GM12878 (cell line): ENCODE data around the gene ITPKB. TPM values are rescaled to one million over a fixed set of nuclear protein-coding genes. Genes with fewer than 3 reads are reported as not detected.

Source experiments
- ATAC-seq: fragments of 200-7000 bp; cut with Tn5 transposase; 3 replicates; pipeline ENCODE4 v1.9.1; 2020; ENCODE audit warnings: mild to moderate bottlenecking, moderate library complexity
- BruUV-seq: library from RNA; stranded (reverse); fragments of 400-500 nt; replicated peaks from 2 replicates; lab custom pipeline; 2021; lab: Mats Ljungman, UMichigan
- CTCF ChIA-PET: fragments of 300-600 bp; sonication (Branson Sonifier 250); formaldehyde crosslinking; extraction: SDS; loops from one replicate; lab custom pipeline; 2021; ENCODE audit warnings: inconsistent platforms; lab: Yijun Ruan, JAX
- POLR2A ChIA-PET: fragments of 350-600 bp; formaldehyde crosslinking; extraction: SDS; loops from one replicate; lab custom pipeline; 2021; ENCODE audit warnings: inconsistent platforms; lab: Charles Lee
- RAD21 ChIA-PET: fragments of 300-600 bp; sonication (Branson Sonifier 250); formaldehyde crosslinking; loops from one replicate; lab custom pipeline; 2023; ENCODE audit warnings: antibody characterized with exemption; ENCODE audit not compliant: unreplicated experiment; lab: Charles Lee
- SMC1A ChIA-PET: fragments of 300-600 bp; sonication (Branson Sonifier 250); formaldehyde crosslinking; loops from one replicate; lab custom pipeline; 2023; ENCODE audit not compliant: unreplicated experiment, uncharacterized antibody; lab: Charles Lee
- DNase-seq: peaks from one replicate; pipeline ENCODE4 v3.0.0-alpha.2; 2011; ENCODE audit warnings: low read depth, low spot score
- FAIRE-seq: peaks from 3 replicates; lab custom pipeline; 2011; peaks lifted over from hg19 to GRCh38; lab: Jason Lieb, UNC
- H2AFZ ChIP-seq: 2 replicates; pipeline ENCODE4 v1.6.0; 2011; ENCODE audit warnings: low read depth, low read length, control low read depth; ENCODE audit not compliant: control insufficient read depth
- H3K27ac ChIP-seq: 2 replicates; pipeline ENCODE4 v1.5.1; 2011; ENCODE audit warnings: control low read depth; ENCODE audit not compliant: control insufficient read depth, insufficient read depth
- H3K27me3 ChIP-seq, 2 experiments: replicated peaks in 1 of 2; 2 replicates each; pipeline versions ENCODE4 v1.6.0 to v1.6.1; 2011; ENCODE audit warnings: low read length in 1 of 2; ENCODE audit not compliant: control insufficient read depth in 2 of 2, insufficient read depth in 2 of 2
- H3K36me3 ChIP-seq, 2 experiments: 2 replicates each; pipeline ENCODE4 v1.5.1; 2011; ENCODE audit warnings: low read length in 1 of 2; ENCODE audit not compliant: control insufficient read depth in 2 of 2, insufficient read depth in 2 of 2
- H3K4me1 ChIP-seq: 2 replicates; pipeline ENCODE4 v1.6.1; 2011; ENCODE audit warnings: mild to moderate bottlenecking, low read length, moderate library complexity, mixed read lengths; ENCODE audit not compliant: control insufficient read depth, insufficient read depth
- H3K4me2 ChIP-seq: 2 replicates; pipeline ENCODE4 v1.6.0; 2011; ENCODE audit warnings: control low read depth; ENCODE audit not compliant: control insufficient read depth, insufficient read depth
- H3K4me3 ChIP-seq: fragments of 200-600 bp; sonication (generic); 2 replicates; pipeline ENCODE4 v1.5.1; 2016
- H3K79me2 ChIP-seq: 2 replicates; pipeline ENCODE4 v1.6.0; 2011; ENCODE audit warnings: low read length; ENCODE audit not compliant: control insufficient read depth, insufficient read depth
- H3K9ac ChIP-seq: 2 replicates; pipeline ENCODE4 v1.8.0; 2011; ENCODE audit warnings: low read length, control low read depth, mixed read lengths; ENCODE audit not compliant: control insufficient read depth, insufficient read depth
- H3K9me3 ChIP-seq: replicated peaks from 3 replicates; pipeline ENCODE4 v1.5.1; 2011; ENCODE audit warnings: mild to moderate bottlenecking, low read length; ENCODE audit not compliant: control insufficient read depth, insufficient read depth
- H4K20me1 ChIP-seq: 2 replicates; pipeline ENCODE4 v1.6.0; 2011; ENCODE audit not compliant: control insufficient read depth, insufficient read depth
- IRF4 ChIP-seq: IDR thresholded peaks from 2 replicates; pipeline ENCODE4 v1.6.1; 2011; ENCODE audit warnings: low read depth, low read length
- JUNB ChIP-seq: IDR thresholded peaks from 2 replicates; pipeline ENCODE4 v1.6.1; 2016; ENCODE audit warnings: antibody characterized with exemption, mild to moderate bottlenecking
- NFYA ChIP-seq: IDR thresholded peaks from 2 replicates; pipeline ENCODE4 v1.6.1; 2011; ENCODE audit warnings: low read depth, mild to moderate bottlenecking, low read length, improper control_type of control experiment, borderline replicate concordance
- WGBS: methylation state at CpG from one replicate; pipeline ENCODE4 v1.1.6; 2016; ENCODE audit warnings: low lambda C conversion rate; ENCODE audit not compliant: insufficient replicate concordance, insufficient coverage; ENCODE audit errors: missing lambda C conversion rate; 5-methylcytosine and 5-hydroxymethylcytosine counted together
- in situ Hi-C: fragments of 300-500 bp; cut with MboI; formaldehyde crosslinking; loops from 9 replicates; pipeline ENCODE4 v1.14.3; 2018; ENCODE audit warnings: mixed read lengths
- intact Hi-C: fragments of 100-400 bp; cut with micrococcal nuclease; formaldehyde crosslinking; loops from one replicate; pipeline ENCODE4 v1.14.2; 2022; ENCODE audit not compliant: unreplicated experiment
- polyA plus RNA-seq, 11 experiments: library from polyadenylated mRNA; depleted of rRNA in 4 of 11; unstranded in 6 of 11; stranded (reverse) in 5 of 11; fragments of >200 nt; fragmentation: Nextera tagmentation in 4 of 11; fragmentation: Illumina TruSeq in 1 of 11; extraction: Ambion mirVana in 4 of 11; extraction: Trizol in 1 of 11; gene quantifications; 1 replicate in 1 of 11; 2 replicates in 10 of 11; pipeline versions ENCODE4 v1.2.1 to v1.2.3, GENCODE V29; 2011 to 2016; ENCODE audit warnings: inconsistent platforms in 2 of 11, missing spikeins in 2 of 11, low read depth in 1 of 11
- total RNA-seq, 4 experiments: library from RNA; depleted of rRNA in 3 of 4; stranded (reverse); fragments of >200 nt in 3 of 4; fragmentation: Illumina TruSeq in 1 of 4; extraction: Trizol in 1 of 4; gene quantifications; 2 replicates each; pipeline versions ENCODE4 v1.2.1 to v1.2.3, GENCODE V29; 2013 to 2021
- TF ChIP-seq, protein P1 (sequence below): IDR thresholded peaks from 2 replicates; pipeline ENCODE4 v1.6.1; 2011; ENCODE audit warnings: borderline replicate concordance, low read depth, mild to moderate bottlenecking, moderate library complexity, low read length; ENCODE audit not compliant: insufficient read depth, poor library complexity, severe bottlenecking

The ITPKB gene
- total and polyA plus RNA-seq, 10 of the 15 experiments (the other 5 are each of a cell fraction or from before 2014, with no cell fraction given), result 1.3 to 38.7 (median 12.9) TPM

DNA sequence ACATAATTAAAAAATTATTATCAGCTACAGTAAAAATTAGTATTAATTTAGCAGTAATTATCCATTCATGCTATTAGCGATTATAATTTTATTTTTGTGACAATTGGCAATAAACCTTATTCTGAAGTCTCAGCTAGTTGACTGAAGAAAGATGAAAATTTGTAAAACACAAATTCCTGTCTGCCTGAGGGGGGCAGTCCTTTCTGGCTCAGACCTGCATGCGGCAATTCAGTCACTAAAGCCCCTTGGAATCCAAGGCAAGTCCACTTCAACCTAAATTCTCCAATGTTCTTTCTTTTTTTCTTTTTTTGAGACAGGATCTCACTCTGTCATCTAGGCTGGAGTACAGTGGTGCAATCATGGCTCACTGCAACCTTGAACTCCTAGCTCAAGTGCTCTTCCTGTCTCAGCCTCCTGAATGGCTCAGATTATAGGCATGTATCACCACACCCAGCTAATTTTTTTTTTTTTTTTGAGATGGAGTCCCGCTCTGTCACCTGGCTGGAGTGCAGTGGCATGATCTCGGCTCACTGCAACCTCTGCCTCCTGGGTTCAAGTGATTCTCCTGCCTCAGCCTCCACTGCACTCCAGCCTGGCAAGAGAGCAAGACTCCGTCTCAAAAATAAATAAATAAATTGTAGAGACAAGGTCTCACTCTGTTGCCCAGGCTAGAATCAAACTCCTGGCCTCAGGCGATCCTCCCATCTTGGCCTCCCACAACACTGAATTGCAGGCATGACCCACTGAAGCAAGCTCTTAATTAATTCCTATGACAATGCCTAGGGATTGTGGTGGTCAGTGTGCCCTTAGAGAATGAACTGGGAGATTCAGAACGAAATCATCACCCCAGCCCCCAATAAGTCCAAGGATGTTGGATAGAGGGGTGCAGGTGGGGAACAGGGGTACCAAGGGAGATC is 24.2 kb upstream of the ITPKB start:
- ChIA-PET CTCF (interaction anchor here (0.7 to 2.0 kb wide), 7 partner anchors 8 to 776 kb away, joined by 3 to 6 read pairs (median 3); no protein-coding TSS in a partner anchor), SMC1A (interaction anchor here (0.9 to 2.4 kb wide), 6 partner anchors 10 to 62 kb away, joined by 3 to 13 read pairs (median 4); no protein-coding TSS in a partner anchor), POLR2A (no interaction called here), RAD21 (interaction anchor here (1.0 to 1.2 kb wide), 2 partner anchors 24 to 63 kb away, joined by 3 to 4 read pairs; partner anchors contain the start of gene ITPKB)
- H3K79me2 ChIP-seq, result no peaks in the 10 kb centered on the region
- H4K20me1 ChIP-seq, result no peaks in the 10 kb centered on the region
- no peak overlapping the region for H3K4me3 ChIP-seq
- H3K27me3 ChIP-seq, result no peaks in the 10 kb centered on the region
- no TSS peak for BruUV-seq
- peaks cover 31% of the 10 kb centered on the region for H3K4me1 ChIP-seq
- intact Hi-C loops, result no loop called here
- peaks cover 3% of the 10 kb centered on the region; the same call in 1 of the 3 replicates for H3K9me3 ChIP-seq
- no peak for ATAC-seq
- TF ChIP-seq, protein P1, sequence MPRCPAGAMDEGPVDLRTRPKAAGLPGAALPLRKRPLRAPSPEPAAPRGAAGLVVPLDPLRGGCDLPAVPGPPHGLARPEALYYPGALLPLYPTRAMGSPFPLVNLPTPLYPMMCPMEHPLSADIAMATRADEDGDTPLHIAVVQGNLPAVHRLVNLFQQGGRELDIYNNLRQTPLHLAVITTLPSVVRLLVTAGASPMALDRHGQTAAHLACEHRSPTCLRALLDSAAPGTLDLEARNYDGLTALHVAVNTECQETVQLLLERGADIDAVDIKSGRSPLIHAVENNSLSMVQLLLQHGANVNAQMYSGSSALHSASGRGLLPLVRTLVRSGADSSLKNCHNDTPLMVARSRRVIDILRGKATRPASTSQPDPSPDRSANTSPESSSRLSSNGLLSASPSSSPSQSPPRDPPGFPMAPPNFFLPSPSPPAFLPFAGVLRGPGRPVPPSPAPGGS, result no peak
- TF ChIP-seq IRF4 (no peak), NFYA (no peak), JUNB (no peak)
- peak overlapping the region; percentile 86 for H3K4me2 ChIP-seq
- FAIRE-seq, result no peak
- WGBS, result 71% methylated on average over 7 of the region's 7 CpGs
- in situ Hi-C loops, result no loop called here
- peak overlapping the region; percentile 16 for H3K27ac ChIP-seq
- no peak for DNase-seq
- no peaks in the 10 kb centered on the region for H3K36me3 ChIP-seq
- H3K9ac ChIP-seq, result peak overlapping the region; percentile 37; the same call in 1 of the 2 replicates
- peak overlapping the region; percentile 40; the same call in 1 of the 2 replicates for H2AFZ ChIP-seq
